ENCODE results near the gene OVAAL.
"Not testable (repeated sequence)": the region's sequence is repeated elsewhere in the genome, so short reads cannot be mapped to it uniquely, and the experiment has no call there.

OVAAL gene

GRCh38 chr1:180542113-180542837 lies 16.5 kb upstream of the OVAAL start:
- no peak for DNase-seq

- DNase-seq, result no peak
Observed at GRCh38 chr1:180542838-180543145, 16.0 kb upstream of the OVAAL start.

GRCh38 chr1:180544050-180544449 lies 14.7 kb upstream of the OVAAL start:
- DNase-seq, result no peak

GRCh38 chr1:180545991-180546390 lies 12.8 kb upstream of the OVAAL start:
- no peak for DNase-seq

- no peak for DNase-seq
Observed at GRCh38 chr1:180548686-180549317, 10.0 kb upstream of the OVAAL start.

GRCh38 chr1:180549770-180550169 lies 9.0 kb upstream of the OVAAL start:
- not testable (repeated sequence) for DNase-seq

GRCh38 chr1:180550241-180550640 lies 8.5 kb upstream of the OVAAL start:
- DNase-seq, result no peak

- no peak for DNase-seq
Observed at GRCh38 chr1:180551997-180552396, 6.8 kb upstream of the OVAAL start.

- not testable (repeated sequence) for DNase-seq
Observed at GRCh38 chr1:180553046-180553445, 5.7 kb upstream of the OVAAL start.

GRCh38 chr1:180555411-180555810 lies 3.4 kb upstream of the OVAAL start:
- no peak for DNase-seq

GRCh38 chr1:180560200-180560867 lies 1.6 kb downstream of the OVAAL start:
- no peak for DNase-seq

- no peak for DNase-seq
Observed at GRCh38 chr1:180560868-180561600, 2.3 kb downstream of the OVAAL start.

GRCh38 chr1:180562640-180563025 lies 3.9 kb downstream of the OVAAL start:
- no peak for DNase-seq

GRCh38 chr1:180563026-180563827 lies 4.5 kb downstream of the OVAAL start:
- DNase-seq, result no peak

GRCh38 chr1:180565121-180565871 lies 6.5 kb downstream of the OVAAL start:
- no peak for DNase-seq

- no peak for DNase-seq
Observed at GRCh38 chr1:180566026-180566425, 7.3 kb downstream of the OVAAL start.

- no peak for DNase-seq
Observed at GRCh38 chr1:180566495-180566894, 7.7 kb downstream of the OVAAL start.

GRCh38 chr1:180567654-180568053 lies 8.9 kb downstream of the OVAAL start:
- no peak for DNase-seq

GRCh38 chr1:180568184-180568583 lies 9.4 kb downstream of the OVAAL start:
- no peak for DNase-seq

- DNase-seq, result no peak
Observed at GRCh38 chr1:180571060-180571831, 12.5 kb downstream of the OVAAL start.
